GM21576 (cell line): ENCODE results near the gene YJEFN3.

Experiments used
- ATAC-seq: cut with Tn5 transposase; IDR thresholded peaks from one replicate; pipeline ENCODE4 v1.9.1; 2021; ENCODE audit warnings: mild to moderate bottlenecking, moderate library complexity; ENCODE audit not compliant: unreplicated experiment

Gene YJEFN3

GRCh38 chr19:19528721-19529490 is at the start of gene YJEFN3:
Gene YJEFN3 (plus strand): TSS chr19:19528911. CDS start chr19:19528933, 22 bp downstream.
- no peak for ATAC-seq

GRCh38 chr19:19480688-19481087 is 48.0 kb upstream of the YJEFN3 start:
- ATAC-seq: no peak

GRCh38 chr19:19482809-19483596 is 45.7 kb upstream of the YJEFN3 start:
- no peak for ATAC-seq

- no peak for ATAC-seq
Measured at GRCh38 chr19:19485161-19485997, 43.3 kb upstream of the YJEFN3 start.

GRCh38 chr19:19485998-19486290 is 42.8 kb upstream of the YJEFN3 start:
- ATAC-seq: no peak

GRCh38 chr19:19486343-19487076 is 42.2 kb upstream of the YJEFN3 start:
- no peak for ATAC-seq

GRCh38 chr19:19487077-19487949 is 41.4 kb upstream of the YJEFN3 start:
- ATAC-seq: no peak

GRCh38 chr19:19487950-19488874 is 40.5 kb upstream of the YJEFN3 start:
- ATAC-seq: no peak

GRCh38 chr19:19488875-19489690 is 39.6 kb upstream of the YJEFN3 start:
- no peak for ATAC-seq

- no peak for ATAC-seq
Measured at GRCh38 chr19:19489804-19490204, 38.9 kb upstream of the YJEFN3 start.

- no peak for ATAC-seq
Measured at GRCh38 chr19:19490214-19490968, 38.3 kb upstream of the YJEFN3 start.

- no peak for ATAC-seq
Measured at GRCh38 chr19:19491321-19492025, 37.2 kb upstream of the YJEFN3 start.

- no peak for ATAC-seq
Measured at GRCh38 chr19:19492026-19492610, 36.6 kb upstream of the YJEFN3 start.

- no peak for ATAC-seq
Measured at GRCh38 chr19:19493841-19494546, 34.7 kb upstream of the YJEFN3 start.
